Measurements from ENCODE around the gene RASSF5. TPM values are rescaled to one million over a fixed set of nuclear protein-coding genes. Genes with fewer than 3 reads are reported as not detected.

Gene RASSF5
- total RNA-seq, 1 experiment from 2014 or later: 2.1 TPM

DNA sequence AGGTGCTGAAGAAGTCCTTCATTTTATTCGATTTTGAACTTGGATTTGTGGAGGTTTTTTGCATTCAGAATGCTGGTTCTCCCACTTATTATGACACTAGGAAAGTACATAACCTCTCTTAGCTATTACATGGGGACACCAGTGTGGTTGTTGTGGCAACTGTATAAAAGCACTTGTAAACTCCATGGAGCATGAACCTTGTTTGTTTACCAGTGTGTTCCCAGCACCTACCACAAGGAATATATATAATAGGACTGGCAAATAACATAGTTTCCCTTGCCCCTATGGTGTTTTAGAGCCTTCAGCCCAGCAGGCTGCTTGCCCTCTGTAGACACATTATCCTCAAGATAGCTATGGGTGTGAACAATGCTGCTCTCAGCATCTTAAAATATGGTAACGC, 43.1 kb downstream of the RASSF5 start:
- CTCF ChIA-PET: interaction anchor here (3.3 kb wide), 1 partner anchor 33 kb away, joined by 15 read pairs; no protein-coding TSS in a partner anchor
- Mint-ChIP-seq H3K4me1 (peaks cover 4% of the 10 kb centered on the region), H3K36me3 (no peaks in the 10 kb centered on the region), H3K4me3 (no peak overlapping the region), H3K27me3 (ENCODE audit: low read depth) (peaks cover 4% of the 10 kb centered on the region), H3K9me3 (peaks cover 4% of the 10 kb centered on the region; the same call in 1 of the 2 replicates), H3K27ac (no peak overlapping the region)
- no peak for TF ChIP-seq OVOL2 (CRISPR knock-in tag; IDR thresholded peaks at IDR 0.05; ENCODE audit: borderline replicate concordance)
- TF ChIP-seq ZBTB43 (CRISPR knock-in tag; IDR thresholded peaks at IDR 0.05): no peak
- no peak for TF ChIP-seq ATF1 (CRISPR knock-in tag; IDR thresholded peaks at IDR 0.05)
- TF ChIP-seq, protein P1, sequence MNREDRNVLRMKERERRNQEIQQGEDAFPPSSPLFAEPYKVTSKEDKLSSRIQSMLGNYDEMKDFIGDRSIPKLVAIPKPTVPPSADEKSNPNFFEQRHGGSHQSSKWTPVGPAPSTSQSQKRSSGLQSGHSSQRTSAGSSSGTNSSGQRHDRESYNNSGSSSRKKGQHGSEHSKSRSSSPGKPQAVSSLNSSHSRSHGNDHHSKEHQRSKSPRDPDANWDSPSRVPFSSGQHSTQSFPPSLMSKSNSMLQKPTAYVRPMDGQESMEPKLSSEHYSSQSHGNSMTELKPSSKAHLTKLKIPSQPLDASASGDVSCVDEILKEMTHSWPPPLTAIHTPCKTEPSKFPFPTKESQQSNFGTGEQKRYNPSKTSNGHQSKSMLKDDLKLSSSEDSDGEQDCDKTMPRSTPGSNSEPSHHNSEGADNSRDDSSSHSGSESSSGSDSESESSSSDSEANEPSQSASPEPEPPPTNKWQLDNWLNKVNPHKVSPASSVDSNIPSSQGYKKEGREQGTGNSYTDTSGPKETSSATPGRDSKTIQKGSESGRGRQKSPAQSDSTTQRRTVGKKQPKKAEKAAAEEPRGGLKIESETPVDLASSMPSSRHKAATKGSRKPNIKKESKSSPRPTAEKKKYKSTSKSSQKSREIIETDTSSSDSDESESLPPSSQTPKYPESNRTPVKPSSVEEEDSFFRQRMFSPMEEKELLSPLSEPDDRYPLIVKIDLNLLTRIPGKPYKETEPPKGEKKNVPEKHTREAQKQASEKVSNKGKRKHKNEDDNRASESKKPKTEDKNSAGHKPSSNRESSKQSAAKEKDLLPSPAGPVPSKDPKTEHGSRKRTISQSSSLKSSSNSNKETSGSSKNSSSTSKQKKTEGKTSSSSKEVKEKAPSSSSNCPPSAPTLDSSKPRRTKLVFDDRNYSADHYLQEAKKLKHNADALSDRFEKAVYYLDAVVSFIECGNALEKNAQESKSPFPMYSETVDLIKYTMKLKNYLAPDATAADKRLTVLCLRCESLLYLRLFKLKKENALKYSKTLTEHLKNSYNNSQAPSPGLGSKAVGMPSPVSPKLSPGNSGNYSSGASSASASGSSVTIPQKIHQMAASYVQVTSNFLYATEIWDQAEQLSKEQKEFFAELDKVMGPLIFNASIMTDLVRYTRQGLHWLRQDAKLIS (CRISPR knock-in tag; IDR thresholded peaks at IDR 0.05; ENCODE audit: borderline replicate concordance): no peak
- TF ChIP-seq JUN (CRISPR knock-in tag; IDR thresholded peaks at IDR 0.05): no peak
- no peak for ATAC-seq
- POLR2A ChIA-PET: no interaction called here
- DNase-seq (ENCODE audit: low spot score): no peak

GRCh38 chr1:206551296-206551985, 44.1 kb downstream of the RASSF5 start:
- ChIA-PET CTCF (interaction anchor here (1.0 to 3.3 kb wide), 2 partner anchors 32 to 40 kb away, joined by 3 to 15 read pairs; no protein-coding TSS in a partner anchor), POLR2A (no interaction called here)
- no peak overlapping the region for H3K4me3 Mint-ChIP-seq
- no peak overlapping the region for H3K27ac Mint-ChIP-seq
- peaks cover 14% of the 10 kb centered on the region for H3K27me3 Mint-ChIP-seq (ENCODE audit: low read depth)
- TF ChIP-seq OVOL2 (CRISPR knock-in tag; IDR thresholded peaks at IDR 0.05; ENCODE audit: borderline replicate concordance) (no peak), PRRX2 (CRISPR knock-in tag; IDR thresholded peaks at IDR 0.05) (no peak), MXD4 (CRISPR knock-in tag; IDR thresholded peaks at IDR 0.05; ENCODE audit: borderline replicate concordance) (no peak), TEAD4 (CRISPR knock-in tag; IDR thresholded peaks at IDR 0.05) (no peak), SOX15 (CRISPR knock-in tag; IDR thresholded peaks at IDR 0.05) (no peak), GRHL2 (CRISPR knock-in tag; IDR thresholded peaks at IDR 0.05; ENCODE audit: insufficient replicate concordance, severe bottlenecking) (no peak), GABPB1 (CRISPR knock-in tag; IDR thresholded peaks at IDR 0.05) (no peak), RORB (CRISPR knock-in tag; IDR thresholded peaks at IDR 0.05) (no peak), SP1 (CRISPR knock-in tag; conservative IDR thresholded peaks at IDR 0.05) (no peak), MAX (CRISPR knock-in tag; IDR thresholded peaks at IDR 0.05) (no peak), SMAD4 (CRISPR knock-in tag; IDR thresholded peaks at IDR 0.05) (no peak), JAZF1 (CRISPR knock-in tag; IDR thresholded peaks at IDR 0.05) (no peak), PREB (CRISPR knock-in tag; IDR thresholded peaks at IDR 0.05; ENCODE audit: borderline replicate concordance) (no peak), E2F5 (CRISPR knock-in tag; IDR thresholded peaks at IDR 0.05) (no peak), NR1H2 (CRISPR knock-in tag; IDR thresholded peaks at IDR 0.05) (no peak), ESRRA (CRISPR knock-in tag; IDR thresholded peaks at IDR 0.05; ENCODE audit: borderline replicate concordance) (no peak), FOXP4 (CRISPR knock-in tag; IDR thresholded peaks at IDR 0.05) (no peak), NFATC4 (CRISPR knock-in tag; IDR thresholded peaks at IDR 0.05) (no peak), FOXJ3 (CRISPR knock-in tag; IDR thresholded peaks at IDR 0.05; ENCODE audit: borderline replicate concordance) (no peak), ATF6 (CRISPR knock-in tag; IDR thresholded peaks at IDR 0.05) (no peak)
- H3K36me3 Mint-ChIP-seq: no peaks in the 10 kb centered on the region
- H3K9me3 Mint-ChIP-seq: peaks cover 4% of the 10 kb centered on the region; the same call in 1 of the 2 replicates
- ATAC-seq: no peak
- DNase-seq (ENCODE audit: low spot score): no peak
- H3K4me1 Mint-ChIP-seq: peaks cover 12% of the 10 kb centered on the region

Measured in WTC11 (cell line).